HG03064 (cell line): ENCODE results near the gene NUAK1.

ENCODE experiments used
- ATAC-seq: cut with Tn5 transposase; IDR thresholded peaks from one replicate; pipeline ENCODE4 v1.9.1; 2021; ENCODE audit warnings: low read depth; ENCODE audit not compliant: unreplicated experiment

Gene NUAK1

GRCh38 chr12:106039646-106040404 is 98.9 kb downstream of the NUAK1 start:
- ATAC-seq, result no peak

GRCh38 chr12:106039242-106039641 is 99.5 kb downstream of the NUAK1 start:
- ATAC-seq, result no peak

GRCh38 chr12:106037524-106038298 is 101.0 kb downstream of the NUAK1 start:
- no peak for ATAC-seq

- ATAC-seq, result no peak
Observed at GRCh38 chr12:106035421-106035820, 103.3 kb downstream of the NUAK1 start.

GRCh38 chr12:106034316-106034715 is 104.4 kb downstream of the NUAK1 start:
- no peak for ATAC-seq

GRCh38 chr12:106033161-106033675 is 105.5 kb downstream of the NUAK1 start:
- no peak for ATAC-seq

- no peak for ATAC-seq
Observed at GRCh38 chr12:106032623-106032925, 106.2 kb downstream of the NUAK1 start.

GRCh38 chr12:106031761-106032622 is 106.8 kb downstream of the NUAK1 start:
- ATAC-seq, result no peak

GRCh38 chr12:106030210-106031071 is 108.3 kb downstream of the NUAK1 start:
- ATAC-seq, result no peak

GRCh38 chr12:106029532-106029931 is 109.2 kb downstream of the NUAK1 start:
- ATAC-seq, result no peak

GRCh38 chr12:106027911-106028310 is 110.8 kb downstream of the NUAK1 start:
- ATAC-seq, result no peak

GRCh38 chr12:106027286-106027685 is 111.5 kb downstream of the NUAK1 start:
- no peak for ATAC-seq

GRCh38 chr12:106025129-106025528 is 113.6 kb downstream of the NUAK1 start:
- ATAC-seq, result no peak

- ATAC-seq, result no peak
Observed at GRCh38 chr12:106023039-106023438, 115.7 kb downstream of the NUAK1 start.

- no peak for ATAC-seq
Observed at GRCh38 chr12:106022568-106023012, 116.2 kb downstream of the NUAK1 start.

GRCh38 chr12:106021516-106021915 is 117.2 kb downstream of the NUAK1 start:
- no peak for ATAC-seq

GRCh38 chr12:106020736-106021135 is 118.0 kb downstream of the NUAK1 start:
- ATAC-seq, result no peak

GRCh38 chr12:106019144-106019543 is 119.6 kb downstream of the NUAK1 start:
- no peak for ATAC-seq

- no peak for ATAC-seq
Observed at GRCh38 chr12:106018286-106018685, 120.5 kb downstream of the NUAK1 start.
